HEK293 (cell line): Measurements from ENCODE around the gene CRABP2.
A peak's percentile ranks its signal among the peaks of the same experiment; 100 is the strongest.

Experiments
- CTCF ChIA-PET: fragments of 350-600 bp; formaldehyde crosslinking; extraction: SDS; loops from one replicate; lab custom pipeline; 2021; ENCODE audit warnings: antibody characterized with exemption; lab: Yijun Ruan, JAX
- POLR2A ChIA-PET: fragments of 300-600 bp; formaldehyde crosslinking; extraction: SDS; loops from one replicate; lab custom pipeline; 2020; ENCODE audit warnings: antibody characterized with exemption, inconsistent platforms; lab: Yijun Ruan, JAX
- H3K27ac ChIP-seq: fragments of 200-500 bp; sonication (Bioruptor generic); 2 replicates; pipeline ENCODE4 v1.5.1; 2014; ENCODE audit warnings: low read depth, low read length, control low read depth, inconsistent platforms; ENCODE audit errors: extremely low read depth
- H3K36me3 ChIP-seq, 2 experiments: fragments of 200-500 bp in 1 of 2; sonication (Bioruptor generic) in 1 of 2; 1 replicate in 1 of 2; 2 replicates in 1 of 2; pipeline ENCODE4 v1.5.1; 2014 to 2017; ENCODE audit warnings: inconsistent platforms in 2 of 2, low read length in 2 of 2; ENCODE audit not compliant: control insufficient read depth in 2 of 2, insufficient read depth in 1 of 2
- H3K4me1 ChIP-seq: fragments of 200-500 bp; sonication (Bioruptor generic); 2 replicates; pipeline ENCODE4 v1.5.1; 2014; ENCODE audit warnings: mild to moderate bottlenecking, low read length, inconsistent platforms; ENCODE audit not compliant: control insufficient read depth, insufficient read depth
- H3K4me3 ChIP-seq: 2 replicates; pipeline ENCODE4 v1.5.1; 2011; ENCODE audit warnings: low read depth, mild to moderate bottlenecking, control low read depth, low read length, moderate library complexity
- H3K9me3 ChIP-seq: fragments of 200-500 bp; sonication (Bioruptor generic); 2 replicates; pipeline ENCODE4 v1.5.1; 2014; ENCODE audit warnings: low read depth, low read length, inconsistent platforms; ENCODE audit not compliant: control insufficient read depth, insufficient read depth
- BCL11A ChIP-seq: fragments of 450-650 bp; formaldehyde crosslinking; IDR thresholded peaks from 2 replicates; pipeline ENCODE4 v1.5.1; 2016; ENCODE audit warnings: low read depth, missing biosample characterization, missing genetic modification characterization
- EGR2 ChIP-seq: fragments of 450-650 bp; formaldehyde crosslinking; IDR thresholded peaks from 2 replicates; pipeline ENCODE4 v1.5.1; 2016; ENCODE audit warnings: low read depth, missing biosample characterization, missing genetic modification characterization
- GFI1B ChIP-seq: fragments of 450-650 bp; formaldehyde crosslinking; IDR thresholded peaks from 2 replicates; pipeline ENCODE4 v1.5.1; 2016; ENCODE audit warnings: missing biosample characterization, missing genetic modification characterization
- GLIS2 ChIP-seq: fragments of 450-650 bp; formaldehyde crosslinking; IDR thresholded peaks from 2 replicates; pipeline ENCODE4 v1.5.1; 2016; ENCODE audit warnings: missing biosample characterization, missing genetic modification characterization
- IKZF3 ChIP-seq: fragments of 450-650 bp; IDR thresholded peaks from 2 replicates; pipeline ENCODE4 v1.5.0; 2018; ENCODE audit warnings: missing biosample characterization, mild to moderate bottlenecking, missing genetic modification characterization, moderate library complexity
- INSM2 ChIP-seq: fragments of 450-650 bp; formaldehyde crosslinking; IDR thresholded peaks from 2 replicates; pipeline ENCODE4 v1.5.1; 2016; ENCODE audit warnings: missing biosample characterization, missing genetic modification characterization
- KLF9 ChIP-seq: fragments of 450-650 bp; formaldehyde crosslinking; IDR thresholded peaks from 2 replicates; pipeline ENCODE4 v1.5.1; 2016; ENCODE audit warnings: missing biosample characterization, missing genetic modification characterization, low read depth
- PATZ1 ChIP-seq: fragments of 450-650 bp; formaldehyde crosslinking; IDR thresholded peaks from 2 replicates; pipeline ENCODE4 v1.5.1; 2016; ENCODE audit warnings: missing biosample characterization, missing genetic modification characterization
- PRDM2 ChIP-seq: fragments of 450-650 bp; formaldehyde crosslinking; IDR thresholded peaks from 2 replicates; pipeline ENCODE4 v1.5.1; 2016; ENCODE audit warnings: missing biosample characterization, missing genetic modification characterization, borderline replicate concordance
- SETDB1 ChIP-seq: IDR thresholded peaks from one replicate; pipeline ENCODE4 v1.6.1; 2017; ENCODE audit warnings: mild to moderate bottlenecking, low read length, moderate library complexity, mixed read lengths; ENCODE audit not compliant: insufficient read length
- ZBTB21 ChIP-seq: fragments of 450-650 bp; formaldehyde crosslinking; IDR thresholded peaks from 2 replicates; pipeline ENCODE4 v1.5.1; 2017; ENCODE audit warnings: missing biosample characterization, missing genetic modification characterization
- ZFHX2 ChIP-seq: fragments of 450-650 bp; formaldehyde crosslinking; conservative IDR thresholded peaks from 2 replicates; pipeline ENCODE4 v1.5.1; 2016; ENCODE audit warnings: missing biosample characterization, missing genetic modification characterization
- ZFP69B ChIP-seq: fragments of 450-650 bp; formaldehyde crosslinking; IDR thresholded peaks from 2 replicates; pipeline ENCODE4 v1.5.1; 2016; ENCODE audit warnings: missing biosample characterization, missing genetic modification characterization
- ZIC2 ChIP-seq: fragments of 450-650 bp; formaldehyde crosslinking; IDR thresholded peaks from 2 replicates; pipeline ENCODE4 v1.5.1; 2016; ENCODE audit warnings: missing biosample characterization, missing genetic modification characterization
- ZNF132 ChIP-seq: fragments of 450-650 bp; formaldehyde crosslinking; IDR thresholded peaks from 2 replicates; pipeline ENCODE4 v1.5.1; 2017; ENCODE audit warnings: missing biosample characterization, missing genetic modification characterization, borderline replicate concordance
- ZNF148 ChIP-seq: fragments of 450-650 bp; formaldehyde crosslinking; IDR thresholded peaks from 2 replicates; pipeline ENCODE4 v1.5.0; 2017; ENCODE audit warnings: missing biosample characterization, missing genetic modification characterization, borderline replicate concordance
- ZNF398 ChIP-seq: fragments of 450-650 bp; formaldehyde crosslinking; IDR thresholded peaks from 2 replicates; pipeline ENCODE4 v1.5.1; 2017; ENCODE audit warnings: missing biosample characterization, missing genetic modification characterization
- ZNF426 ChIP-seq: fragments of 450-650 bp; formaldehyde crosslinking; IDR thresholded peaks from 2 replicates; pipeline ENCODE4 v1.5.1; 2017; ENCODE audit warnings: missing biosample characterization, missing genetic modification characterization, mild to moderate bottlenecking, inconsistent platforms, moderate library complexity
- ZNF629 ChIP-seq: fragments of 450-650 bp; formaldehyde crosslinking; IDR thresholded peaks from 2 replicates; pipeline ENCODE4 v1.5.1; 2017; ENCODE audit warnings: missing biosample characterization, missing genetic modification characterization
- ZNF645 ChIP-seq: fragments of 450-650 bp; formaldehyde crosslinking; IDR thresholded peaks from 2 replicates; pipeline ENCODE4; 2016; ENCODE audit warnings: missing biosample characterization, missing genetic modification characterization
- ZNF776 ChIP-seq: fragments of 450-650 bp; formaldehyde crosslinking; IDR thresholded peaks from 2 replicates; pipeline ENCODE4 v1.5.0; 2017; ENCODE audit warnings: missing biosample characterization, missing genetic modification characterization, borderline replicate concordance

CRABP2 gene

GRCh38 chr1:156673387-156674121, 31.8 kb downstream of the CRABP2 start:
- H3K27ac ChIP-seq: no peak overlapping the region
- H3K4me1 ChIP-seq: no peaks in the 10 kb centered on the region
- peaks cover 0 to 16% of the 10 kb centered on the region in 2 experiments; a peak in 1 of 3 replicates for H3K36me3 ChIP-seq
- CTCF ChIA-PET: interaction anchor here (0.6 to 21.1 kb wide), 7 partner anchors 12 to 91 kb away, joined by 3 to 564 read pairs (median 9); no protein-coding TSS in a partner anchor
- POLR2A ChIA-PET: interaction anchor here (1.1 to 1.7 kb wide), 2 partner anchors 9 to 12 kb away, joined by 4 to 7 read pairs; no protein-coding TSS in a partner anchor
- no peaks in the 10 kb centered on the region for H3K9me3 ChIP-seq
- no peak overlapping the region for H3K4me3 ChIP-seq
- TF ChIP-seq ZFHX2 (tag by site-specific recombination) (peak; percentile 99), ZBTB21 (tag by site-specific recombination) (0 out of 2 replicates have a peak, but pooled peaks have one; percentile 33), ZNF148 (tag by site-specific recombination) (no peak), INSM2 (no peak), IKZF3 (peak; percentile 74; the same call in 1 of the 2 replicates), ZNF132 (tag by site-specific recombination) (no peak), SETDB1 (no peak), PATZ1 (tag by site-specific recombination) (peak; percentile 83), EGR2 (tag by site-specific recombination) (peak; percentile 99), GFI1B (tag by site-specific recombination) (no peak), ZNF398 (tag by site-specific recombination) (peak; percentile 76), KLF9 (peak; percentile 32; the same call in 1 of the 2 replicates), ZNF645 (tag by site-specific recombination) (no peak), ZNF629 (peak; percentile 69), ZIC2 (peak; percentile 65), GLIS2 (peak; percentile 71), ZFP69B (tag by site-specific recombination) (peak; percentile 68; the same call in 1 of the 2 replicates), PRDM2 (tag by site-specific recombination) (no peak), ZNF776 (tag by site-specific recombination) (no peak), BCL11A (no peak), ZNF426 (tag by site-specific recombination) (no peak)
